ENCODE results near the gene HMGN1.

Gene HMGN1

GRCh38 chr21:39330001-39330400 is 18.9 kb downstream of the HMGN1 start:
- DNase-seq (ENCODE audit: low read depth): no peak

GRCh38 chr21:39327727-39328126 is 21.2 kb downstream of the HMGN1 start:
- no peak for DNase-seq (ENCODE audit: low read depth)

GRCh38 chr21:39326607-39327307 is 22.1 kb downstream of the HMGN1 start:
- DNase-seq (ENCODE audit: low read depth): no peak

- DNase-seq (ENCODE audit: low read depth): no peak
Observed at GRCh38 chr21:39325458-39325857, 23.4 kb downstream of the HMGN1 start.

GRCh38 chr21:39321424-39321823 is 27.5 kb downstream of the HMGN1 start:
- no peak for DNase-seq (ENCODE audit: low read depth)

- no peak for DNase-seq (ENCODE audit: low read depth)
Observed at GRCh38 chr21:39319814-39320332, 29.0 kb downstream of the HMGN1 start.

GRCh38 chr21:39319251-39319756 is 29.6 kb downstream of the HMGN1 start:
- DNase-seq (ENCODE audit: low read depth): no peak

- DNase-seq (ENCODE audit: low read depth): no peak
Observed at GRCh38 chr21:39318091-39318959, 30.6 kb downstream of the HMGN1 start.

GRCh38 chr21:39317134-39318090 is 31.5 kb downstream of the HMGN1 start:
- DNase-seq (ENCODE audit: low read depth): no peak

GRCh38 chr21:39316729-39317128 is 32.2 kb downstream of the HMGN1 start:
- no peak for DNase-seq (ENCODE audit: low read depth)

GRCh38 chr21:39315603-39316445 is 33.1 kb downstream of the HMGN1 start:
- DNase-seq (ENCODE audit: low read depth): no peak

GRCh38 chr21:39314143-39315027 is 34.5 kb downstream of the HMGN1 start:
- peak; percentile 23 for DNase-seq (ENCODE audit: low read depth)

GRCh38 chr21:39313571-39314142 is 35.2 kb downstream of the HMGN1 start, which contains the start of gene BRWD1:
Gene BRWD1 (minus strand): TSS chr21:39313632. CDS start chr21:39313491, 141 bp downstream.
- DNase-seq (ENCODE audit: low read depth): peak; percentile 66

GRCh38 chr21:39313042-39313570 is 35.8 kb downstream of the HMGN1 start:
- no peak for DNase-seq (ENCODE audit: low read depth)

GRCh38 chr21:39312112-39313041 is 36.5 kb downstream of the HMGN1 start:
- peak; percentile 94 for DNase-seq (ENCODE audit: low read depth)

GRCh38 chr21:39311164-39311563 is 37.7 kb downstream of the HMGN1 start:
- no peak for DNase-seq (ENCODE audit: low read depth)

GRCh38 chr21:39307466-39307865 is 41.4 kb downstream of the HMGN1 start:
- DNase-seq (ENCODE audit: low read depth): no peak

GRCh38 chr21:39300587-39300986 is 48.3 kb downstream of the HMGN1 start:
- DNase-seq (ENCODE audit: low read depth): no peak

Data from activated T-cell treated with anti-CD3 and anti-CD28 coated beads for 24 hours (primary cell).